ENCODE data around the gene ERGIC3. TPM values are rescaled to one million over a fixed set of nuclear protein-coding genes. Genes with fewer than 3 reads are reported as not detected.
"Not testable (repeated sequence)": the region's sequence is repeated elsewhere in the genome, so short reads cannot be mapped to it uniquely, and the experiment has no call there.

ERGIC3 gene
- polyA plus RNA-seq, 5 donors: 300 to 394 (median 370) TPM

DNA sequence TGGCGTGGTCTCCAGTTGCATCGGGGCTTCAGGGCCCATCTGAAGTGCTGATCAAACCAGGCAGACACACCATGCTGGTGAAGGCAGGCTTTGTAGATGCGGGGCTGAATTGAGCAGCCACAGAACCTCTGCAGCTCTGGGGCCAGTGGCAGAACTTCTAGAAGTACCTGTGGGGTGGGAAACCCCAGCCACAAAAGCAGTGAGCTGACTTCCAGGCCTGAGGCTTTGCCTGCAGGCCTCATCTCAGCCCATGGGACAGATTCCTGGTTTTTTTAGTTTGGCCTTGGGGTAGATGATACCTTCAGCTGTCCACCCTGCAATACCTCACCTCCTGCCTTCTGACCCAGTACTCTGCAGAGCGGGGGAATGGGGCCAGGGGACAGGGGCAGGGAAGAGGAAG, 26.5 kb upstream of the ERGIC3 start:
- DNase-seq: no peak

- DNase-seq: no peak
These were observed 25.8 kb upstream of the ERGIC3 start for GRCh38 chr20:35515949-35516645.

GRCh38 chr20:35517125-35517524, 24.8 kb upstream of the ERGIC3 start:
- DNase-seq: no peak

DNA sequence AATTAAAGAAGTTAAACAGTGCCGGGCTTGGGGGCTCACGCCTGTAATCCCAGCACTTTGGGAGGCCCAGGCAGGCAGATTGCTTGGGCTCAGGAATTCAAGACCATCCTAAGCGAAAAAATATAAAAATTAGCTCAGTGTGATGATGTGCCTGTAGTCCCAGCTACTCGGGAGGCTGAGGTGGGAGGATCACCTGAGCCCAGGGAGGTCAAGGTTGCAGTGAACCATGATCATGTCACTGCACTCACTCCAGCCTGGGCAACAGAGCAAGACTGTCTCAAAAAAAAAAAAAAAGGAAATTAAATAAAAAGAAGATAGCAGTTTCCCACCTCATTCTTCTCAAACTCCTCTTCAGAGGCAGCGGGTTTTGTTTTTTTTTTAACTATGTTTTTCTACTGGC, 24.1 kb upstream of the ERGIC3 start:
- DNase-seq: not testable (repeated sequence)

GRCh38 chr20:35518955-35519354, 22.9 kb upstream of the ERGIC3 start:
- peak; percentile 27 to 40 for DNase-seq

DNA sequence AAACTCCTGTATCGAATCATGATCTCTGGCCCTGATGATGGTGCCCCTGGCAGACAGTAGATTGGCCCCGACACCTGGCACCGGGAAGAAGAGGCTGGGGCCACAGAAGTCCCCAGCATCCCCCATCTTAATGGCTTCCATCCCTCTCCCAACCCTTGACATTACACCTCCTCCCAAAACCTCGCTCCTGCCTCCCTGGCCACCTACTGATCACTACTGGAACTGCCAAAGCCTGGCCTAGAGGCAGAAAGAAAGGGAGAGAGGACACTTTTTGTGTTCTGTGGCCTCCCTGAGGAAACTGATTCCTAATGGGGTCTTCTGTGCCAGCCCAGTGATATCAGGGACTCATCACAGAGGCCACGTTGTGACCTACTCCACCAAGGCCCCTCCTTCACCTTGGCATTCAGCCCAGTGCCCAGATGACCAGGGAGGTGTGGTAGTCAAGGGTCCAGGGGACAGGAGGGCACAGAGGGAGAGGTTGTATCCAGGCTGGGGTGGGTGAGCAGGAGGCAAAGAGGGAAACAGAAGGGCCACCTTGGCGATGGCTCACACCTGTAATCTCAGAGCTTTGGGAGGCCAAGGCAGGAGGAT, 18.5 kb upstream of the ERGIC3 start:
- DNase-seq: no peak

DNA sequence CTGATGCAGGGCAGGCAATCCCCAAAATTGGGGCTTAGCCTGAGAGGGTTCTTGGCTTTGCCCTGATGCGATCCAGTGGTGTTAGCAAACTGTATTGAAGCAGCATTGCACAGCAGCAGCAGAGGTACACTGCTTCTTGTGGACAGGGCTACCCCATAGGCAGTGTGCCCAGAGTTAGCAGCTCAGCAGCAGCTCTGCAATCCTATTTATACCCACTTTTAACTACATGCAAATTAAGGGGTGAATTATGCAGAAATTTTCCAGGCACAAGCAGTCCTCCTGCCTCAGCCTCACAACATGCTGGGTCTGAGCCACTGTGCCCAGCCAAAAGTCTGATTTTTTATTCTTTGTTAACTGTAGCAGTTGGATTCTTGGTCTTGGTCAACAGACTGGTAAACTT, 16.2 kb upstream of the ERGIC3 start:
- DNase-seq: no peak

DNA sequence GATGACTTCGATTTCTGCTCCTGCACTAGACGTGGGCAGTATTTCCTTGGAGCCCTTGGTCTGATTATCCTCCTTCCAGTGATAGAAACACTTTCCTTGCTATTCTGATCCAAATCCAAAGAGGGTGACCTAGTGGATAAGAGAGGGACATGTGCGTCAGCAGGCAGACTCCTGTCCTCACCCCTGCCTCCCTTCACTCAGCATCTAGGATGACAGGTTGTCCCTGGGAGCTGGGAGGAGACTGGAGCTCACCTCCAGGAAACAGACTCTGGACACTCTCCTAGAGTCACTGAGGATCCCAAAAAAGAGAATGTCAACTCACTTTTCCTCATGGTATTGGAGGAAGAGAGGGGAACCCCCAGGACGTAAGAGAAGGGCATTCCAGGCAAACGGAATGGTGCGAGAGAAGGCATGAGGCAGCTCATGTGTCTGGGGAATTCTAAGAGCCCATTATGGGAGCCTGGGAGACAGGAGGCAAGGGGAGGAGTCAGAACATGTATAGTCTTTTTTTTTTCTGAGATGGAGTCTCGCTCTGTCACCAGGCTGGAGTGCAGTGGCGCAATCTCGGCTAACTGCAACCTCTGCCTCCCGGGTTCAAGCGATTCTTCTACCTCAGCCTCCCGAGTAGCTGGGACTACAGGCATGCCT, 14.6 kb upstream of the ERGIC3 start:
- DNase-seq: no peak

GRCh38 chr20:35529552-35529951, 12.3 kb upstream of the ERGIC3 start, which contains the start of gene C20orf173:
Gene C20orf173 (minus strand): TSS chr20:35529652. CDS start chr20:35529373, 279 bp downstream.
- DNase-seq: no peak

- peak; percentile 70 to 71 for DNase-seq
These were observed 2.1 kb upstream of the ERGIC3 start for GRCh38 chr20:35539756-35540212.

GRCh38 chr20:35541118-35541782, 628 bp upstream of the ERGIC3 start:
- no peak for DNase-seq

GRCh38 chr20:35542990-35543389, 1.1 kb downstream of the ERGIC3 start:
- no peak for DNase-seq

GRCh38 chr20:35544436-35544835, 2.6 kb downstream of the ERGIC3 start:
- DNase-seq: no peak

DNA sequence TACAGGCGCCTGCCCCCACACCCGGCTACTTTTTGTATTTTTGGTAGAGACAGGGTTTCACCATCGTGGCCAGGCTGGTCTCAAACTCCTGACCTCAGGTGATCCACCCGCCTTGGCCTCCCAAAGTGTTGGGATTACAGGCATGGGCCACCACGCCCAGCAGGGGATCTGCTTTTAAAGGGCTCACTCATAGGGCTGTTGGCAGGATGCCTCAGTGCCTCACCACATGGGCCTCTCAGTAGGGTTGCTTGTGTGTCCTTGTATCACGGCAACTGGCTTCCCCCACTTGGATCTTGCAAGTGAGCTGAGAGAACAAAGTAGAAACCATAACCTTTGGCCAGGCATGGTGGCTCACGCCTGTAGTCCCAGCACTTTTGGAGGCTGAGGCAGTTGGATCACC, 3.1 kb downstream of the ERGIC3 start:
- not testable (repeated sequence) for DNase-seq

DNA sequence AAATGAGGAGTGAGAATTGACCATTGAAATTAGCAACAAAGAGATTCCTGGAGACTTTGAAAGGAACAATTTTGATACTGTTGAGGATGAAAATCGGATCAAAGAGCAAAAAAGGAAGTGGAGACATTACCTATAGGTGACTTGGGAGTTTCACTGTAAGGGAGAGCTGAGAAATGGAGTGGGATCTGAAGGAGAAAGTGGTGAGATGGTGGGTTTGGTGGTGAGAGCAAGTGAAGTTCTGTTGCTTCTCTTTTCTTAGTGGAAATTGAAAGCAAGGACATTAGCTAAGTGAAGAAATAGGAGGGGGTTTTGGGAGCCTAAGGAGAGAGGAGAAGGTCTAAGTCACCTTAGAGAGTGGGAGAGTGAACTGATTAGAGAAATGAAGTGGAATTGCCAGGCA, 4.2 kb downstream of the ERGIC3 start:
- DNase-seq: no peak

- no peak for DNase-seq
These were observed 5.5 kb downstream of the ERGIC3 start for GRCh38 chr20:35547329-35547728.

DNA sequence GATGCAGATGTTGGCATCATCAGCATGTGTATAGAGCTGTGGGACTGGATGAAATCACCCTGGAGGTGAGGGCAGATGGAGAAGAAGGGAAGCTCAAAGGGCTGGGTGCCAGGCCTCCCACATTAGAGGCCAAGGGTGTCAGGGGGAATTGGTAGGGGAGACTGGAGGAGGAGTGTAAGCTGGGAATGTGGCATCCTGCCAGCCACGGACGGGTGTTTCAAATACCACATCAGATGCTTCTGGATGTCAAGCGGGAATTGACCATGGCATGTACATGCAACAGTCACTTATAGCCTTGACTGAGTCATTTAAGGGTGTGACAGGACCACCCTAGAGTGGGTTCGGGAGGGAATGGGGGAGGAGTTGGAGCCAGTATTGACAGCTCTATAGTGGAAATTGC, 9.6 kb downstream of the ERGIC3 start:
- peak; percentile 57 to 60 for DNase-seq

DNA sequence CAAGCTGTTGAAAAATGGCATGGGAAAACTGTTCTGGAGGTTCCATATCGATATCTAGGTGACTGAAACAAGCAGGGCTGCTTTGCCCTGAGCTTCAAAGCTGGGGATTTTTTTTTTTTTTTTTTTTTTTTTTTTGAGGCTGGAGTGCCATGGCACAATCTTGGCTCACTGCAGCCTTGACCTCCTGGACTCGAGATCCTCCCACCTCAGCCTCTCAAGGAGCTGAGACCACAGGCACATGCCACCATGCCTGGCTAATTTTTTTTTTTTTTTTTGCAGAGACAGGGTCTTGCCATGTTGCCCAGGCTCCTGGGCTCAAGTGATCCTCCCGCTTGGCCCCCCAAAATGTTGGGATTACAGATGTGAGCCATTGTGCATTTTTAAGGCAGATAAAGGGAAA, 11.0 kb downstream of the ERGIC3 start:
- DNase-seq: no peak

- DNase-seq: not testable (repeated sequence)
These were observed 13.6 kb downstream of the ERGIC3 start for GRCh38 chr20:35555461-35555860.

DNA sequence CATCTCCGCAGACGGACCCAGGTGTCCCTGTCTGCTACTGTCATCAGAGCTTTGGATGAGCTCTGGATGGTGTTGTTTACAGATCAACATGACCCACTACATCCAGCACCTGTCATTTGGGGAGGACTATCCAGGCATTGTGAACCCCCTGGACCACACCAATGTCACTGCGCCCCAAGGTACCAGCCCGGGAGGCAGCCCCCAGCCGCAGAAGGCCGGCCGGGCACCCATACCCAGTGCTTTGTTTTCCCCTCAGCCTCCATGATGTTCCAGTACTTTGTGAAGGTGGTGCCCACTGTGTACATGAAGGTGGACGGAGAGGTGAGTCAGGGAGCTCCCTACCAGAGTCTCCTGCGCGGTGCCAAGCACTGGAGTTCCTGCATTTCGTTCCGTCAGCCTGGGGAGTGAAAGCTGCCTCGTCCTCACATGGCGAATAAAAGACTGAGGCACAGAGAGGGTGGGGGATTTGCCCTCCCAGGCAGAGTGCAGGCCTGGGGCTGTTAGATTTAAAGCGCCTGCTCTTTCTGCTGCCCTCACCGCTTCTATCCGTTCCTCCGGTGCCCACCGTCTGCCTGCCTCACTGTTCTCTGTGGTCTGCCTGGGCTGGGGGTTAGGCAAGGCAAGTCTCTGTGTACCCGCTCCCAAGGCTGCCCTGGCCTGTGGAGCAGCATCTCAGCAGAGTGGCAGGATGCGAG, 14.2 kb downstream of the ERGIC3 start:
- DNase-seq: no peak

DNA sequence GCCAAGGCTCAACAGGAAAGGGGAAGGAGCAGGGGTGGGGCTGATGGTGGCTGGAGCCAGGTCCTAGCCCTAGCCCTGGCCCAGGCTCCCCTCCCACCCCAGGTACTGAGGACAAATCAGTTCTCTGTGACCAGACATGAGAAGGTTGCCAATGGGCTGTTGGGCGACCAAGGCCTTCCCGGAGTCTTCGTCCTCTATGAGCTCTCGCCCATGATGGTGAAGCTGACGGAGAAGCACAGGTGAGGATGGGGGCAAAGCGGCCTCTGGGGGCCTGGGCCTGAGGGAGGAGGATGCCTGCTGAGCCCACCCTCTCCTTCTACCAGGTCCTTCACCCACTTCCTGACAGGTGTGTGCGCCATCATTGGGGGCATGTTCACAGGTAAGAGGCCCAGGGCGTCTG, 15.0 kb downstream of the ERGIC3 start:
- no peak for DNase-seq

- DNase-seq: no peak
These were observed 16.6 kb downstream of the ERGIC3 start for GRCh38 chr20:35558451-35558850.
